KMS-11 (cell line): ENCODE data around the gene COL15A1.

ENCODE experiments used
- H2AFZ ChIP-seq: fragments of 200-600 bp; sonication (generic); 2 replicates; pipeline ENCODE4 v1.6.1; 2016; ENCODE audit warnings: antibody characterized with exemption, mixed run types, low read depth
- H3K27ac ChIP-seq: fragments of 200-600 bp; sonication (generic); 2 replicates; pipeline ENCODE4 v1.6.1; 2016; ENCODE audit warnings: mild to moderate bottlenecking, mixed run types
- H3K27me3 ChIP-seq: fragments of 200-600 bp; sonication (generic); 2 replicates; pipeline ENCODE4 v1.6.1; 2017; ENCODE audit warnings: mild to moderate bottlenecking, low read depth, mixed run types, moderate library complexity; ENCODE audit not compliant: insufficient read depth
- H3K36me3 ChIP-seq: fragments of 200-600 bp; sonication (generic); 2 replicates; pipeline ENCODE4 v1.6.1; 2017; ENCODE audit warnings: mild to moderate bottlenecking, mixed run types; ENCODE audit not compliant: insufficient read depth
- H3K4me1 ChIP-seq: fragments of 200-600 bp; sonication (generic); 2 replicates; pipeline ENCODE4 v1.6.1; 2016; ENCODE audit warnings: mild to moderate bottlenecking, low read depth, mixed run types; ENCODE audit not compliant: poor library complexity, severe bottlenecking
- H3K4me2 ChIP-seq: fragments of 200-600 bp; sonication (generic); 2 replicates; pipeline ENCODE4 v1.7.0; 2016; ENCODE audit warnings: mild to moderate bottlenecking, mixed run types
- H3K4me3 ChIP-seq: fragments of 200-600 bp; sonication (generic); IDR thresholded peaks from 2 replicates; pipeline ENCODE4 v1.6.1; 2017; ENCODE audit warnings: low read depth, low read length, mixed read lengths; ENCODE audit not compliant: insufficient read depth
- H3K79me2 ChIP-seq: fragments of 200-600 bp; sonication (generic); 2 replicates; pipeline ENCODE4 v1.6.1; 2016; ENCODE audit warnings: low read depth, mixed run types; ENCODE audit not compliant: insufficient read depth
- H3K9ac ChIP-seq: fragments of 200-600 bp; sonication (generic); 2 replicates; pipeline ENCODE4 v1.6.1; 2016; ENCODE audit warnings: mild to moderate bottlenecking, mixed run types
- H4K20me1 ChIP-seq: fragments of 200-600 bp; sonication (generic); 2 replicates; pipeline ENCODE4 v1.6.1; 2016; ENCODE audit warnings: mild to moderate bottlenecking, mixed run types; ENCODE audit not compliant: insufficient read depth
- TF ChIP-seq, protein P1 (sequence below): fragments of 200-600 bp; sonication (generic); conservative IDR thresholded peaks from 2 replicates; pipeline ENCODE4 v1.6.1; 2017; ENCODE audit warnings: low read depth, mild to moderate bottlenecking, antibody characterized with exemption, low read length, moderate library complexity, mixed read lengths

Gene COL15A1

DNA sequence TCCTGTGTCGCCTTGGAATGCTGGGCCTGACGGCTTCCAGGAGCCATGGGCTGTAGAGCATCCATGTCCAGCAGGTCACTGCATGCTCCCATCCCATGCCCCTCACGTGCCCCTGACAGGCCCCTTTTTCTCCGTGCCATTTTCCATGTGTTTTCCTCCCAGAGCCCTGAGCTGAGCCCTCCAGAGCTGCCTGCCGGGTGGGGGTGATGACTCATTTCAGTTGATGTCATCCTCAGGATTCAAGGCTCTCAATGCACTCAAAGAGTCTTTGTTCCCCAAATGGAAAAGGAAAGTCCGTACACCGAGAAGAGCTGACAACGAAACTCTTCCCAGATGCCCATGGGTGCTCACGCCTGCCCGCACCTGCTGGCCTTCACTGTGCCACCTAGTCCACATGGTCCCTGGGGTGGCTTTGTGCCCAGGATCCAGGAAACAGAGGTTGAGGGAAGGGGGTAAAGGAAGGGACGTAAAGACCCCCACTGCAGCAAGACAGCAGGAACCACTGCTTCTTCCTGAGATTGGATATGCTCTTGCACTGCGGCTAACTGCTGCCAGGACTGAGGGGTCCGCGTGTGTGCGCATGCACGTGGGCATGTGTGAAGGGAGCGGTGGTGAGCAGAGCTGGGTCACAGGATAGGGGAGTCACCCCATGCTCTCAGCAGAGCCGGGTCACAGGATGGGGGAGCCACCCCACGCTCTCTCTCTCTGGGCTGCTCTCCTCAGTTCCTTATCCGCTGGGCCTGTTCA lies 27.6 kb downstream of the COL15A1 start:
- no peak overlapping the region for H2AFZ ChIP-seq
- peaks cover 10% of the 10 kb centered on the region; the same call in 1 of the 2 replicates for H3K27me3 ChIP-seq
- TF ChIP-seq, protein P1, sequence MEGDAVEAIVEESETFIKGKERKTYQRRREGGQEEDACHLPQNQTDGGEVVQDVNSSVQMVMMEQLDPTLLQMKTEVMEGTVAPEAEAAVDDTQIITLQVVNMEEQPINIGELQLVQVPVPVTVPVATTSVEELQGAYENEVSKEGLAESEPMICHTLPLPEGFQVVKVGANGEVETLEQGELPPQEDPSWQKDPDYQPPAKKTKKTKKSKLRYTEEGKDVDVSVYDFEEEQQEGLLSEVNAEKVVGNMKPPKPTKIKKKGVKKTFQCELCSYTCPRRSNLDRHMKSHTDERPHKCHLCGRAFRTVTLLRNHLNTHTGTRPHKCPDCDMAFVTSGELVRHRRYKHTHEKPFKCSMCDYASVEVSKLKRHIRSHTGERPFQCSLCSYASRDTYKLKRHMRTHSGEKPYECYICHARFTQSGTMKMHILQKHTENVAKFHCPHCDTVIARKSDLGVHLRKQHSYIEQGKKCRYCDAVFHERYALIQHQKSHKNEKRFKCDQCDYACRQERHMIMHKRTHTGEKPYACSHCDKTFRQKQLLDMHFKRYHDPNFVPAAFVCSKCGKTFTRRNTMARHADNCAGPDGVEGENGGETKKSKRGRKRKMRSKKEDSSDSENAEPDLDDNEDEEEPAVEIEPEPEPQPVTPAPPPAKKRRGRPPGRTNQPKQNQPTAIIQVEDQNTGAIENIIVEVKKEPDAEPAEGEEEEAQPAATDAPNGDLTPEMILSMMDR, result no peak
- H3K36me3 ChIP-seq, result no peaks in the 10 kb centered on the region
- H3K4me2 ChIP-seq, result no peak overlapping the region
- no peak overlapping the region for H3K27ac ChIP-seq
- H3K4me3 ChIP-seq, result no peak overlapping the region
- peaks cover 4% of the 10 kb centered on the region for H3K4me1 ChIP-seq
- no peak overlapping the region for H3K9ac ChIP-seq
- no peaks in the 10 kb centered on the region for H3K79me2 ChIP-seq
- no peaks in the 10 kb centered on the region for H4K20me1 ChIP-seq

DNA sequence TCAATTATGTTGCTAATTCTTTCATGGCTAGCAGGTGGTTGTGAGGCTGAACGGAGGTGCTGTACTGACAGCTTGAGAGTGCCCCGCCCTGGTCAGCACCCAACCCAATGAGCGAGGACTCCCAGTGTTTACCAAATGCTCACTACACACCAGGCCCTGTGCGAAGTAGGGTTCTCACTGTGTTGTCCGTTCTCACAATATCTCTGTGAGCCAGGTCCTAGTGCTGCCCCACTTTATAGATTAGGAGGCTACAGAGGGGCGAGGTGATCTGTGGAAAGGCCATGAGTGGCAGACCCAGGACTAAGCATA lies 28.2 kb downstream of the COL15A1 start:
- Histone ChIP-seq H4K20me1 (no peaks in the 10 kb centered on the region), H3K9ac (no peak overlapping the region), H3K27me3 (peaks cover 10% of the 10 kb centered on the region; the same call in 1 of the 2 replicates), H3K27ac (no peak overlapping the region), H3K4me1 (peaks cover 4% of the 10 kb centered on the region), H2AFZ (no peak overlapping the region), H3K79me2 (no peaks in the 10 kb centered on the region), H3K36me3 (no peaks in the 10 kb centered on the region), H3K4me3 (no peak overlapping the region), H3K4me2 (no peak overlapping the region)
- TF ChIP-seq, protein P1, result no peak

DNA sequence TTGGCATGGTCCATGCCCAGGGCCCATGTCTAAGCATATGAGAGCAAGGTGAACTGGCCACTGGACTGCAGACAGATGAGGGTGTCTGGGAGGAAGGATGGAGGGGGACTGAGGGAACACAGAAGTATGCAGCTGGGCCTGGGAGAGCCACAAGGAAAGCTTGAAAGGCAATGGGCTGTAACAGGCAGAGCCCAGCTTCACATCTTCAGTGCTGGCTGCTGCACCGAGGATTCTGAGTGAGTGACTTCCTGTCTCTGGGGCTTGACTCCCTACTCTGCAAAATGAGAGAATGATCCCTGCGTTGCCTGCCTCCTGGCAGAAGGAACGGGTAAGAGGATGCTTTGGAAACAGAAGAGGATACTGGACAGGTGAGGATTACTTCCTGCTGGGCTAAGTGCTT lies 29.0 kb downstream of the COL15A1 start:
- Histone ChIP-seq H3K4me3 (no peak overlapping the region), H3K79me2 (no peaks in the 10 kb centered on the region), H4K20me1 (no peaks in the 10 kb centered on the region), H3K4me2 (no peak overlapping the region), H3K9ac (no peak overlapping the region), H2AFZ (no peak overlapping the region), H3K36me3 (no peaks in the 10 kb centered on the region), H3K27me3 (peaks cover 10% of the 10 kb centered on the region; the same call in 1 of the 2 replicates), H3K27ac (no peak overlapping the region), H3K4me1 (peaks cover 4% of the 10 kb centered on the region)
- TF ChIP-seq, protein P1, result no peak

DNA sequence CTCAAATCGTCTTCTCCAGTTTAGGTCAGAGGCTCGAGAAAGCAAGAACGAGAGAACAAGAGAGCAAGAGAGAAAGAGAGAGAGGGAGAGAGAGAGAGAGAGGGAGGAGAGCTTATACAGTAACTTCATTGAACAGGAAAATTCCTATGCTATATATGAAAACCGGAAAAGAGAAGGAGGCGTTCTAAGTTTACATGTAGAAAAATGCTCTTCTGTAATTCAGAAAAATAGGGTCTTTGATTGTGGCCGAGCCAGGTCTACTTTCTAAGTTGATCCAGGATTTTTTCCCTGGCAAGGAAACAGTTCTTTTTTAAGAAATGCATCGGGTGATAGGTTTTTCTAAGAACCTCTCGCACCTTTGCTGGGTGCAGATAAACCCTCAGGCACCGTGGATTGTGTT lies 29.5 kb downstream of the COL15A1 start:
- H3K36me3 ChIP-seq, result no peaks in the 10 kb centered on the region
- no peaks in the 10 kb centered on the region for H4K20me1 ChIP-seq
- H2AFZ ChIP-seq, result no peak overlapping the region
- H3K27me3 ChIP-seq, result peaks cover 10% of the 10 kb centered on the region; the same call in 1 of the 2 replicates
- no peak overlapping the region for H3K4me3 ChIP-seq
- H3K4me2 ChIP-seq, result no peak overlapping the region
- TF ChIP-seq, protein P1, result no peak
- H3K9ac ChIP-seq, result no peak overlapping the region
- no peak overlapping the region for H3K27ac ChIP-seq
- peaks cover 7% of the 10 kb centered on the region for H3K4me1 ChIP-seq
- H3K79me2 ChIP-seq, result no peaks in the 10 kb centered on the region
